Ishikawa (cell line): Measurements from ENCODE around the gene ELF5.
A peak's percentile ranks its signal among the peaks of the same experiment; 100 is the strongest.

ENCODE experiments used
- CEBPB ChIP-seq: IDR thresholded peaks from 2 replicates; pipeline ENCODE4 v1.6.1; 2012
- CREB1 ChIP-seq: IDR thresholded peaks from 2 replicates; pipeline ENCODE4 v1.6.1; 2012; ENCODE audit warnings: low read depth
- EGR1 ChIP-seq: IDR thresholded peaks from 2 replicates; pipeline ENCODE4 v1.6.1; 2012
- EP300 ChIP-seq: IDR thresholded peaks from 2 replicates; pipeline ENCODE4 v1.6.1; 2012; ENCODE audit warnings: borderline replicate concordance
- FOXM1 ChIP-seq: IDR thresholded peaks from 2 replicates; pipeline ENCODE4 v1.6.1; 2012; ENCODE audit warnings: low read depth, borderline replicate concordance
- NFIC ChIP-seq: IDR thresholded peaks from 2 replicates; pipeline ENCODE4 v1.6.1; 2012
- RAD21 ChIP-seq: IDR thresholded peaks from 2 replicates; pipeline ENCODE4 v1.6.1; 2012; ENCODE audit warnings: low read depth
- TAF1 ChIP-seq: IDR thresholded peaks from 2 replicates; pipeline ENCODE4 v1.6.1; 2012; ENCODE audit warnings: low read depth, mild to moderate bottlenecking
- TCF12 ChIP-seq: IDR thresholded peaks from 2 replicates; pipeline ENCODE4 v1.6.1; 2012; ENCODE audit warnings: low read depth
- TEAD4 ChIP-seq: IDR thresholded peaks from 2 replicates; pipeline ENCODE4 v1.6.1; 2012
- YY1 ChIP-seq: IDR thresholded peaks from 2 replicates; pipeline ENCODE4 v1.6.1; 2012; ENCODE audit warnings: low read depth
- ZBTB7A ChIP-seq: IDR thresholded peaks from 2 replicates; pipeline ENCODE4 v1.6.1; 2012; ENCODE audit warnings: low read depth
- TF ChIP-seq, protein P1 (sequence below): IDR thresholded peaks from 2 replicates; pipeline ENCODE4 v1.6.1; 2012
- TF ChIP-seq, protein P2 (sequence below): IDR thresholded peaks from 2 replicates; pipeline ENCODE4 v1.6.1; 2012; ENCODE audit warnings: low read depth, mild to moderate bottlenecking
- TF ChIP-seq, protein P3 (sequence below): IDR thresholded peaks from 2 replicates; pipeline ENCODE4 v1.6.1; 2012

The ELF5 gene

DNA sequence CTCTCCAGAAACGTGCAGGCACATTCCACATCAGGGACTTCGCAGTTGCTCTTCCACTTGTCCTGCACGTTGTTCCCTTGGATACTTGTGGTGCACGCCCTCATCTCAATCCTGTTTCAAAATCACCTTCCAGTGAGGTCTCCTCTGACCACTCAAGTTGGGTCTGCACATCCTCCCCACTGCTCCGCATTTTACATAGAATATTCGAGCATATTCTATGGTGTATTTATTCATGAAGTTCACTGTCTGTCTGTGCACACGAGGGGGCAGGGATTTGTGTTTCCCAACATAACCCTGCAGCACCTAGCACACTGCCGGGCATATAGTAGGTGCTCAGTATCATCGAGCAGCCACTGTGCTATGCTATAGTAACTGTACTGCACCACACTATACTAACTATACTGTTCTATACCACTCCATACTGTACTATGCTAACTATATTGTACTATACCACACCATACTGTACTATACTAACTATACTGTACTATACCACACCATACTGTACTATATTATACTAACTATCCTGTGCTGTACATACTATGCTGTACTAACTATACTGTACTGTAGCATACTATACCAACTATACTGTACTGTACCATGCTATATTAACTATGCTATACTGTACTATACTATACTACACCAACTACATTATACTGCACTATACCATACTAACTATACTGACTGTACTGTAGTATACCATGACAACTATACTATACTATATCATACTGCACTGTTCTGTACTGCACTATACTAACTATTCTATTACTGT, 30.3 kb downstream of the ELF5 start:
- TF ChIP-seq NFIC, result no peak
- no peak for TF ChIP-seq EP300
- TF ChIP-seq FOXM1, result no peak
- no peak for TF ChIP-seq TEAD4
- no peak for TF ChIP-seq CREB1
- TF ChIP-seq EGR1, result no peak
- no peak for TF ChIP-seq TAF1
- no peak for TF ChIP-seq RAD21
- no peak for TF ChIP-seq TCF12
- TF ChIP-seq, protein P1, sequence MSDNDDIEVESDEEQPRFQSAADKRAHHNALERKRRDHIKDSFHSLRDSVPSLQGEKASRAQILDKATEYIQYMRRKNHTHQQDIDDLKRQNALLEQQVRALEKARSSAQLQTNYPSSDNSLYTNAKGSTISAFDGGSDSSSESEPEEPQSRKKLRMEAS, result no peak
- TF ChIP-seq ZBTB7A, result no peak
- TF ChIP-seq CEBPB, result no peak
- TF ChIP-seq, protein P2, sequence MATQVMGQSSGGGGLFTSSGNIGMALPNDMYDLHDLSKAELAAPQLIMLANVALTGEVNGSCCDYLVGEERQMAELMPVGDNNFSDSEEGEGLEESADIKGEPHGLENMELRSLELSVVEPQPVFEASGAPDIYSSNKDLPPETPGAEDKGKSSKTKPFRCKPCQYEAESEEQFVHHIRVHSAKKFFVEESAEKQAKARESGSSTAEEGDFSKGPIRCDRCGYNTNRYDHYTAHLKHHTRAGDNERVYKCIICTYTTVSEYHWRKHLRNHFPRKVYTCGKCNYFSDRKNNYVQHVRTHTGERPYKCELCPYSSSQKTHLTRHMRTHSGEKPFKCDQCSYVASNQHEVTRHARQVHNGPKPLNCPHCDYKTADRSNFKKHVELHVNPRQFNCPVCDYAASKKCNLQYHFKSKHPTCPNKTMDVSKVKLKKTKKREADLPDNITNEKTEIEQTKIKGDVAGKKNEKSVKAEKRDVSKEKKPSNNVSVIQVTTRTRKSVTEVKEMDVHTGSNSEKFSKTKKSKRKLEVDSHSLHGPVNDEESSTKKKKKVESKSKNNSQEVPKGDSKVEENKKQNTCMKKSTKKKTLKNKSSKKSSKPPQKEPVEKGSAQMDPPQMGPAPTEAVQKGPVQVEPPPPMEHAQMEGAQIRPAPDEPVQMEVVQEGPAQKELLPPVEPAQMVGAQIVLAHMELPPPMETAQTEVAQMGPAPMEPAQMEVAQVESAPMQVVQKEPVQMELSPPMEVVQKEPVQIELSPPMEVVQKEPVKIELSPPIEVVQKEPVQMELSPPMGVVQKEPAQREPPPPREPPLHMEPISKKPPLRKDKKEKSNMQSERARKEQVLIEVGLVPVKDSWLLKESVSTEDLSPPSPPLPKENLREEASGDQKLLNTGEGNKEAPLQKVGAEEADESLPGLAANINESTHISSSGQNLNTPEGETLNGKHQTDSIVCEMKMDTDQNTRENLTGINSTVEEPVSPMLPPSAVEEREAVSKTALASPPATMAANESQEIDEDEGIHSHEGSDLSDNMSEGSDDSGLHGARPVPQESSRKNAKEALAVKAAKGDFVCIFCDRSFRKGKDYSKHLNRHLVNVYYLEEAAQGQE, result no peak

DNA sequence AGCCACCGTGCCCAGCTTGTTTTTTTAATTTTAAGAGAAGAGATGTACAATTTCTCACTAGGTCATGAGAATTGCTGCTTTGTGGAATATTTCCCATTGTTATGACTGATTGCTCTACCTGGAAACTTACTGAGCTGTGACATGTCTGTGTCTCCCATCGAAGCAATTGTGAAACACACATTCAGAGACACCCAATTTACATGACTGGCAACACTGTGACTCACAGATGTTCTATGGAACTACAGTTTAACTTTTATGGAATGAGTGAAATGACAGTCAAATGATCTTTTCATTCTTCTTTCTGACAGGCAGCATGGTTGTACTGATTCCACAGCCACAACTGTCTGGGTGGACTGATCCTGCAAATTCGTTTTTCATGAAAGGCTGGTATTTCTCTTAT, 32.3 kb downstream of the ELF5 start:
- TF ChIP-seq RAD21, result no peak
- no peak for TF ChIP-seq YY1
- no peak for TF ChIP-seq CEBPB
- no peak for TF ChIP-seq TEAD4
- TF ChIP-seq NFIC, result no peak
- no peak for TF ChIP-seq TAF1
- no peak for TF ChIP-seq TCF12
- no peak for TF ChIP-seq EP300

GRCh38 chr11:34480314-34480713, 33.3 kb downstream of the ELF5 start:
- TF ChIP-seq EGR1 (peak; percentile 86), TEAD4 (peak; percentile 64; the same call in 1 of the 2 replicates), TCF12 (no peak), ZBTB7A (no peak), TAF1 (no peak), NFIC (peak; percentile 66)

- TF ChIP-seq FOXM1 (no peak), YY1 (no peak), TEAD4 (no peak)
- TF ChIP-seq, protein P3, sequence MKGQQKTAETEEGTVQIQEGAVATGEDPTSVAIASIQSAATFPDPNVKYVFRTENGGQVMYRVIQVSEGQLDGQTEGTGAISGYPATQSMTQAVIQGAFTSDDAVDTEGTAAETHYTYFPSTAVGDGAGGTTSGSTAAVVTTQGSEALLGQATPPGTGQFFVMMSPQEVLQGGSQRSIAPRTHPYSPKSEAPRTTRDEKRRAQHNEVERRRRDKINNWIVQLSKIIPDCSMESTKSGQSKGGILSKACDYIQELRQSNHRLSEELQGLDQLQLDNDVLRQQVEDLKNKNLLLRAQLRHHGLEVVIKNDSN, result no peak
These were observed 34.5 kb downstream of the ELF5 start for GRCh38 chr11:34478845-34479663.

- TF ChIP-seq FOXM1 (no peak), RAD21 (no peak), CREB1 (no peak), CEBPB (no peak), YY1 (no peak), NFIC (no peak), ZBTB7A (no peak), TEAD4 (no peak), TAF1 (no peak), EP300 (no peak), EGR1 (no peak), TCF12 (no peak)
- TF ChIP-seq, protein P1, result no peak
- TF ChIP-seq, protein P2, result no peak
These were observed 36.7 kb downstream of the ELF5 start for GRCh38 chr11:34476849-34477248.

DNA sequence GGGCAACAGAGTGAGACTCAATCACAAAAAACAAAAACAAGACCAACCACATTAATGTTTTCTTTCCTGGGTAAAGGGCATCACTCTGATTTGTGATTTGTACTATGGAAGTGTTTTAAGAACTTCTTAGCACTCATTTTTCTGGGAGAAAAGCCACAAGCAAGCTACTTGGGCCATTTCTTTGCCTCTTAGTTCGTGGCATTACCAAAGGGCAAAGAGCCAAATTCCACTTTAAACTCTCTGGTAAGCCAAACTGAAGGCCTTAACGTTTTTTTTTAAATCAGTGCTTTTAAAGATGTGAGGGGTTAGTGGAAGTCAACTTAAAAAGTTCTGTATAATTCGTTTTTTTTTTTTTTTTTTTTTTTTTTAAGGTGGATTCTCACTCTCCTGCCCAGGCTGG, 37.9 kb downstream of the ELF5 start:
- TF ChIP-seq, protein P3, result no peak
- TF ChIP-seq CEBPB, result no peak
- TF ChIP-seq EGR1, result no peak
- no peak for TF ChIP-seq ZBTB7A
- TF ChIP-seq, protein P1, result no peak
- TF ChIP-seq TAF1, result no peak
- no peak for TF ChIP-seq FOXM1
- TF ChIP-seq EP300, result no peak
- no peak for TF ChIP-seq YY1
- no peak for TF ChIP-seq CREB1
- no peak for TF ChIP-seq NFIC
- no peak for TF ChIP-seq TEAD4
- TF ChIP-seq TCF12, result no peak
- TF ChIP-seq, protein P2, result no peak
- no peak for TF ChIP-seq RAD21
